Stimulated activated naive CD4-positive, alpha-beta T cell (primary cell): ENCODE results near the gene COL4A2.
"Not testable (repeated sequence)": the region's sequence is repeated elsewhere in the genome, so short reads cannot be mapped to it uniquely, and the experiment has no call there.

Experiments used
- DNase-seq, 6 experiments: peaks; one replicate each; lab custom pipeline; 2025; lab: John Stamatoyannopoulos, UW

COL4A2 gene

GRCh38 chr13:110379905-110380341, 72.8 kb downstream of the COL4A2 start:
- no peak for DNase-seq

DNA sequence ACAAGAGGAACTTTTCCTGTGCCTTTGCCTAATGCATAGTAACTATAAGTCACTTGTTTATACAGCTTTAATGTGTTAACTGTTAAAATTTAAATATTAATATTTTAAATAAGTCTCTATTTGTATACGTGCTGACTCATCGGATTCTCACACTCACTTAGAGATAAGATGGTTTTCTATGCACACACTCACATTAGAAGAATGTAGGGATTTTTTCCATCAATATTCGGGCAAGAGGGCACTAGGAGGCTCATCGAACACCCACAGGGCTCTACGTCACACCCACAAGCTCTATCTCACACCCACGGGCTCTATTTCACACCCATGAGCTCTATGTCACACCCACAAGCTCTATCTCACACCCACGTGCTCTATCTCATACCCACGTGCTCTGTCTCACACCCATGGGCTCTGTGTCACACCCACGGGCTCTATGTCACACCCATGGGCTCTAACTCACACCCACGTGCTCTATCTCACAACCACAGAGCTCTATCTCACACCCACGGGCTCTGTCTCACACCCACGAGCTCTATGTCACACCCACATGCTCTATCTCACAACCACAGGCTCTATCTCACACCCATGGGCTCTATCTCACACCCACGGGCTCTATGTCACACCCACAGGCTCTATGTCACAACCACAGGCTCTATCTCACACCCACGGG, 73.4 kb downstream of the COL4A2 start:
- no peak for DNase-seq

DNA sequence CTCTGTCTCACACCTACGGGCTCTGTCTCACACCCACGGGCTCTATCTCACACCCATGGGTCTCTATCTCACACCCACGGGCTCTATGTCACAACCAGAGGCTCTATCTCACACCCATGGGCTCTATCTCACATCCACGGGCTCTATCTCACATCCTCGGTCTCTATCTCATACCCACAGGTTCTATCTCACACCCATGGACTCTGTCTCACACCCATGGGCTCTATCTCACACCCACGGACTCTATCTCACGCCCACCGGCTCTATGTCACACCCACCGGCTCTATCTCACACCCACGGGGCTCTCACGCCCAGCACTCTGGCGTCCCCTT, 73.9 kb downstream of the COL4A2 start:
- DNase-seq: no peak

DNA sequence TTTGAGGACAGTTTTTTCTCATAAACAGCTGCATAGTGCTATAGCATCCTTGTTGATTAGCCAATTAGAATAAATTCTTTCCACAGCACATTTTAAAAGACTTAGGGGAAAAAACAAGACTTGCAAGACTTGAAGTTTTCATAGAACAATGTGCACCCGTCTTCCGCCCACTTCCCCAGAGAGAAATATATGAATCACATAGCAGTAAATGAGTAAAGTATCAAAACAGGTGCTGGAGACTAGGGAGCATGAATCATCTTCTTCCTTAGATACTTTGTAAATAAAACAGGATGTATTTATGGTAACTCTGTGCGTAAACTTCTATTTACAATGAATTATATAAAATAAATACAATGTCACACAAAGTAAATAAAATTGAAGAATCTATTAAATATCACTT, 75.1 kb downstream of the COL4A2 start:
- DNase-seq: no peak

DNA sequence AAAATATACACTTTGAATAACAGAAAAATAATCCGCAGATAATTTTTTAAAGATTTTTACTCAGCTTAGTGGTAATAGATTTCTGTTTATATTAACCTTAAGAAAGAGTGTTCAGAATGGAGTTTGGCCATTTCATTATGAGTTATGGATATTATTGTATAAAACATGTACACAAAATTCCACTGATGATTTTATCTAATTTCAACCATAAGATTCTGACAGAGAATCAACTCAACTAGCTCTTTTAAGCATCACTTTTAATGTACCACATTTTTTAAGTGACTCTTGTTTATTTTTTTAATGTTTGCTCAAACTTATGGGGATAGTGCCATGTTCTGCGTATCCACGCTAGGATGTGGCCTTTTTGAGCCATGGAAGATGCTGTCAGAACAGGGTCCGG, 75.7 kb downstream of the COL4A2 start:
- DNase-seq: no peak

DNA sequence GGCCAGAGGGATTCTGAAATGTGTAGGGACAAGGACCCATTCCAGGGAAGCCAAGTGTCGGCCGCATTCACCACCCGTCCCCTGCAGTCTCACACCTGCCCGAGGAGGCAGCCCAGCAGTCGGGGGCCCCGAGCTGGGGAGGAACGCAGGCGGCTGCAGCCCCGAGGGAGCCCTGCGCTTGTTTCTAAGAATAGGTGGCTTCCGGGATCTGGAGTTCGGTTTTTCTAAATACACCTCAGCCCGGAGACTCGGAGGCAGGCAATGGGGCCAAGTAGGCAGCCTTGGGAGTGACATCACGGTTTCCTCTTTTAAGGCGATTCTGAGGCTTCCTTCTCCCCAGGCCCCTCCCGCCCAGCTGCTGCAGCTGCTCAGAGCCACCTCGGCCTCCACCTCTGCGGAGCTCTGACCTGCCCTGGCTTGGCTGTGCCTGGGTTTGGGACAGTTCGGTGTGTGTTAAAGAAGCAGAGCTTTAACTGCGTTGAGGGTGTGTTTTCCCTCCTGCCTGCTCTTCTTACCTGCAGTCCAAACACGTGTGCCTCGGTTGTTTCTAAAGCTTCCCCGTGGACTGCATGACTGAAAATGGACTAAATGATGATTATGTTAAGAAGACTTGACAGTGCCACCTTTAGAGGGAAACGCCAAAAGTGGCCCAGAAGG, 80.5 kb downstream of the COL4A2 start:
- peak in 1 of 6 experiments; percentile 5 for DNase-seq

- no peak for DNase-seq
Measured at GRCh38 chr13:110388108-110388943, 81.2 kb downstream of the COL4A2 start.

GRCh38 chr13:110390567-110390966, 83.5 kb downstream of the COL4A2 start:
- DNase-seq: no peak

GRCh38 chr13:110391273-110391672, 84.2 kb downstream of the COL4A2 start:
- no peak for DNase-seq

GRCh38 chr13:110392510-110393240, 85.6 kb downstream of the COL4A2 start:
- no peak for DNase-seq

- no peak for DNase-seq
Measured at GRCh38 chr13:110393761-110394160, 86.7 kb downstream of the COL4A2 start.

DNA sequence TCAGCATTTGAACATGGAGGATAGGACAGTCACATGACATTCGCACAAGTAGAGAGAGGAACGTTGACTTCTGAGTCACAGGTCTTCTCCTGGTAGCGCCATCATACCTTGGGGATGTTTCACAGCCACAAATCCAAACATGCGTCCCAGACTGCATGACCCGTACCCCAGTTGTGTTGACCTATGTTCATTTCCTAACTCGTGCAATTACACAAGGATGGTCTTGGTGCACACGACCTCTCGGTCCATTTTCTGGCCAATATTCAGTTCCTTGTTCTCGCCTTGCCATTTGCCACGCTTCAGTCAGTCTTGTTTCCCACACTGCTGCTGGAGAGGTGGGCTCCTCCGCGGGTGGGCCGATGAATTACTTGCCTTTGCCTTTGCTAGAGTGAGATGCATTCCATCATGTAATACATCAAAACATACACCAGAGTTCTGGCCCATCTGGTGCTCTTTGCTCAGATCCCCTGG, 87.3 kb downstream of the COL4A2 start:
- DNase-seq: no peak

- not testable (repeated sequence) for DNase-seq
Measured at GRCh38 chr13:110395616-110396015, 88.5 kb downstream of the COL4A2 start.

DNA sequence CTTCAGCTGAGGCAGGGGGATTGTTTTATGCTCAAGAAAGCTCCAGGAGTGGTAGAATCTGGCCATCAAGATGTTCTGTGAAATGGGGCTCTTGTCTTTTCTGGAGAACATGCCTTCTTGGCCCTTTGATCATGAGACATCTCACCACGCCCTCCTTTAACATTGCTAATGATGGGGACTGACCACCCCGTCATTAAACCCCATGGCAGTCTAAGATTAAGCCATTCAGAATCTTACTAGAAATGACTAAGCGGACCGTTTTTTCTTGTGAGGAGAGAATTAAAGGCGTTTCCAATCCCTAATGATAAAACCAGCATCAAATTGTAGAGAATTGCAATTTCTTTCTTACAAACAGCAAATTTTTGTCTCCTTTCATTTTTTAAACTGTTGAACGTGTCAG, 89.4 kb downstream of the COL4A2 start:
- DNase-seq: no peak

DNA sequence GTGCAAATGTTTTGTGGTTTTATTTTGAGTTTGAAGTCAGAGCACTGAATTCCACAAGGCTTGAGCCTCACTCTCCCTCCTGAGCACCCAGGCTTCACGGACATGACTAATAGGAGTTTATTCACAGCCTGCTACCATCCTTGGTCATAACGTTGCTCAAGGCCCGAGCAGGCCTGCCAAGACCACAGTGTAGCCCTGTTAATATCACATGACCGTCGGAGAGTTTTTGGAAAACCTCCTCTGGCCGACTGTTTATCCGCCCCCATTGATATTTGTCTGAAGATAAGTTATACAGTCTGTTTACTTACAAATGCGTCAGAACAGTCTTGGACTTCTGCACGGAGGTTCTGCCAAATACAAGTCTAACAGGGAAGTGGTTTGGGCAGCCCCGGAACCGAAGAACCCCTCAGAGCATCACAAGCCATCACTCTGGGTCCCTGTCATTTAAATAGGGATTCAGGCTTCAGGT, 89.9 kb downstream of the COL4A2 start:
- DNase-seq: no peak

GRCh38 chr13:110397436-110398115, 90.5 kb downstream of the COL4A2 start:
- DNase-seq: no peak

DNA sequence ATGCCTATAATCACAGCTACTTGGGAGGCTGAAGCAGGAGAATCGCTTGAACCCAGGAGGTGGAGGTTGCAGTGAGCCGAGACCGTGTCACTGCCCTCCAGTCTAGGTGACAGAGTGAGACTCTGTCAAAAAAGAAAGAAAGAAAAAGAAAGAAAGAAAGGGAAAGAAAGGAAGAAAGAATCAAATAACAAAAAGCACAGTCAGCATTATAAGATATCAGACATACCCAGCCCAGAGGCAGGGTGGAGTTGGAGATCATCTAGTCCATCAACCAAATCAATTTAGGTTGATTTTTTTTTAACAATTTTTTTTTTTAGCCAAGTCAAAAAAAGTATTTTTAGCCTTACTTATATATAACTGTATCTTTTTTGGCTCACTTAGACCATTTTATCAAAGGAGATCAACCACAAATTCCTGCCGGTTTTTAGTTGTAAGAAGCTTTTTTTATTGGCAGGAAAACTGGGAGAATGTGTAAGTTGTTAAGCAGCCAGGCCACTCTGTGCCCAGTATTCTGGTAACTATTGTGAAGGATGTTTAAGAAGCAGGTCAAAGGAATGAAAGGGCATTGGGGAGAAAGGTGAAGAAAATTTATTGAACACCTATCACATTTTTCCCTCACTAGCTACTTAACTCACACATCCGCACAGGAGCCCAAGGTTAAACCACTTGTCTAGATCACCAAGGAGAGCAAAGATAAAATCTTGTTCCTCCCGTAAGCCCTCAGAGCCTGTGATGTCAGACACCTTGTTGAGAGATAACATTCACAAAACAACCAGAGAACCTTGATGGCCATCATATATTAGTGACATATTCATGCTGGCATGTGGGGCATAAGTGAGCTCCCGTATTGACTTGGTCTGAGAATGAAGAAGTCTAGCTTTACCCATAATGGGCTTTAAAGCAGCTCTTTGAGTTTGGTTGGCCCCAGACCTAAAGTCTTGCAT, 91.8 kb downstream of the COL4A2 start:
- no peak for DNase-seq

DNA sequence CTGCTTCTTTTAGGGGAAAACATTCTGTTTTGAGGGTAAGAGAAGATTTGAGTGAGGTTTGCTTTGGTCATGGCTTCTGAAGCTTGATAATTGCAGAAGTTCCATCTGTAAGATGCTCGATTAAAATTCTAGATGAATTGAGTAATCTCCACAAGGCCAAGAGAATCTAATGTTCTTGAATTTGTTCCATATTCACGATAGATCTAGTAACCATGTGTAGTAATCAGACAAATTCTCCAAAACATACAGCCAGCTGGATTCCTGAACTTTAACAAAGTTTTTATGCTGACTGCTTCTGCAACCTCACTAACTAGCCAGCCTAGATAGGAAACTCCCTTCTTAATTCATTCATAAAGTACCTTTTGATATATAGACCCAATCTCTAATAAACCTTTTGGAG, 92.7 kb downstream of the COL4A2 start:
- DNase-seq: no peak

- no peak for DNase-seq
Measured at GRCh38 chr13:110400786-110401533, 93.9 kb downstream of the COL4A2 start.
